ENCODE results near the gene TBX10. TPM values are rescaled to one million over a fixed set of nuclear protein-coding genes. Genes with fewer than 3 reads are reported as not detected.

Gene TBX10
- total and polyA plus RNA-seq, 2 of the 8 experiments (the other 6 are each of a cell fraction or from before 2014, with no cell fraction given) = 0.09 TPM; not detected in 1

- Histone ChIP-seq H2BK120ac (replicated peaks; ENCODE audit: low read depth, low read length) (no peak overlapping the region), H4K91ac (replicated peaks; ENCODE audit: insufficient read length, low read length) (no peak overlapping the region), H3K18ac (ENCODE audit: extremely low read depth, low read length) (no peak overlapping the region), H2BK15ac (ENCODE audit: low read length) (no peak overlapping the region), H3K27ac (ENCODE audit: low read depth, low read length) (no peak overlapping the region), H4K20me1 (replicated peaks in 1 of 2; ENCODE audit: control insufficient read depth in 1 of 2, insufficient read depth in 2 of 2, low read length in 2 of 2) (peaks cover 0 to 2% of the 10 kb centered on the region in 2 experiments), H3K4me3 (ENCODE audit: extremely low read depth in 1 of 4, insufficient read depth in 2 of 4, low read depth in 3 of 4, low read length in 4 of 4) (no peak overlapping the region), H3K36me3 (ENCODE audit: control insufficient read depth in 2 of 4, insufficient read depth in 4 of 4, low read length in 3 of 4) (no peaks in the 10 kb centered on the region), H3K4me2 (ENCODE audit: insufficient read depth in 1 of 2, low read depth in 2 of 2, low read length in 2 of 2) (no peak overlapping the region), H2BK5ac (ENCODE audit: low read depth, low read length) (no peak overlapping the region), H3K79me2 (ENCODE audit: control insufficient read depth in 1 of 2, insufficient read depth in 2 of 2, low read length in 2 of 2) (no peaks in the 10 kb centered on the region), H3K9me3 (ENCODE audit: insufficient read depth in 2 of 2, low read depth in 1 of 2, low read length in 1 of 2) (no peaks in the 10 kb centered on the region), H2AFZ (ENCODE audit: low read length) (no peak overlapping the region), H4K8ac (ENCODE audit: extremely low read depth, insufficient read depth, low read length) (no peak overlapping the region; the same call in 1 of the 2 replicates), H2AK5ac (ENCODE audit: low read depth, low read length) (no peak overlapping the region), H3K23ac (ENCODE audit: insufficient read length) (no peak overlapping the region), H3K56ac (replicated peaks; ENCODE audit: insufficient read length, low read depth, low read length) (no peak overlapping the region), H2BK20ac (ENCODE audit: low read length) (no peak overlapping the region), H2BK12ac (ENCODE audit: low read depth, low read length) (no peak overlapping the region), H3K4ac (replicated peaks; ENCODE audit: insufficient read length, low read depth, low read length) (no peak overlapping the region), H4K5ac (ENCODE audit: insufficient read length, low read depth, low read length) (no peak overlapping the region), H3K4me1 (replicated peaks in 1 of 4; ENCODE audit: control insufficient read depth in 3 of 4, insufficient read depth in 4 of 4, low read length in 3 of 4) (no peaks in the 10 kb centered on the region), H3K9ac (replicated peaks in 1 of 4; ENCODE audit: extremely low read depth in 1 of 4, low read depth in 3 of 4, low read length in 3 of 4) (no peak overlapping the region), H3K23me2 (ENCODE audit: low read depth, low read length) (peaks cover 14% of the 10 kb centered on the region; the same call in 1 of the 2 replicates), H3K14ac (ENCODE audit: insufficient read length) (no peak overlapping the region), H3K27me3 (replicated peaks in 1 of 4; ENCODE audit: control insufficient read depth in 3 of 4, extremely low read depth in 1 of 4, insufficient read depth in 3 of 4, low read length in 3 of 4) (no peaks in the 10 kb centered on the region), H3K79me1 (ENCODE audit: low read depth, low read length) (no peaks in the 10 kb centered on the region)
- DNase-seq (ENCODE audit: low read depth in 1 of 2, low spot score in 2 of 2) = no peak
- ChIA-PET CTCF (ENCODE audit: partially characterized antibody) (interaction anchor here (0.8 to 4.4 kb wide), 11 partner anchors 9 to 125 kb away, joined by 3 to 29 read pairs (median 3); partner anchors contain the start of genes NUDT8 and TBX10), POLR2A (ENCODE audit: partially characterized antibody) (interaction anchor here (0.6 to 1.2 kb wide), 2 partner anchors 40 to 459 kb away, joined by 3 read pairs; no protein-coding TSS in a partner anchor)
- TF ChIP-seq SRF (IDR thresholded peaks at IDR 0.05; ENCODE audit: low read depth, low read length) (no peak), POLR2A (IDR thresholded peaks at IDR 0.05; ENCODE audit: control extremely low read depth in 1 of 2, low read depth in 2 of 2, low read length in 2 of 2) (no peak), TAF7 (optimal IDR thresholded peaks at IDR 0.05; ENCODE audit: borderline replicate concordance, low read depth, low read length) (no peak)
- FAIRE-seq = no peak
- WGBS, 2 experiments (ENCODE audit: extremely low coverage in 1 of 2, insufficient coverage in 1 of 2, insufficient read length in 1 of 2, insufficient replicate concordance in 2 of 2, low coverage in 1 of 2, low lambda C conversion rate in 2 of 2, missing lambda C conversion rate in 1 of 2) = 93% methylated on average over 14 of the region's 20 CpGs; no CpG with 5 or more reads in 1 of the 2 experiments
Measured at GRCh38 chr11:67666676-67667489, 27.3 kb upstream of the TBX10 start.
